ENCODE measurements around the gene CHAMP1. TPM values are rescaled to one million over a fixed set of nuclear protein-coding genes. Genes with fewer than 3 reads are reported as not detected.
A peak's percentile ranks its signal among the peaks of the same experiment; 100 is the strongest.

CHAMP1 gene
- 10 to 100 TPM; 15.6 to 32.1 (median 18.0) TPM for total RNA-seq

GRCh38 chr13:114314074-114314912, at the start of gene CHAMP1:
TSS of gene CHAMP1 (plus strand) at chr13:114314503. CDS start at chr13:114323843, 9,340 bp downstream.
- H3K4me3 ChIP-seq (replicated peaks in 1 of 3): peak within 1 kb of the TSS; percentile 51 to 91 (median 82)
- 0 to 1% methylated on average over 53 to 58 of the region's 107 CpGs for WGBS, 2 donors
- peaks cover 12 to 31% of the 10 kb centered on the region in 2 donors for H3K4me1 ChIP-seq
- intact Hi-C loops (cut with DNase I): no loop called here
- DNase-seq: peak; percentile 97
- no peaks in the 10 kb centered on the region for H3K9me3 ChIP-seq
- no peaks in the 10 kb centered on the region for H3K27me3 ChIP-seq
- H3K27ac ChIP-seq: peak within 1 kb of the TSS; percentile 83 to 94 (median 89)
- TF ChIP-seq POLR2A (IDR thresholded peaks at IDR 0.05) (peak; percentile 73 to 95), CTCF (IDR thresholded peaks at IDR 0.05) (no peak)
- H3K36me3 ChIP-seq: no peaks in the 10 kb centered on the region

DNA sequence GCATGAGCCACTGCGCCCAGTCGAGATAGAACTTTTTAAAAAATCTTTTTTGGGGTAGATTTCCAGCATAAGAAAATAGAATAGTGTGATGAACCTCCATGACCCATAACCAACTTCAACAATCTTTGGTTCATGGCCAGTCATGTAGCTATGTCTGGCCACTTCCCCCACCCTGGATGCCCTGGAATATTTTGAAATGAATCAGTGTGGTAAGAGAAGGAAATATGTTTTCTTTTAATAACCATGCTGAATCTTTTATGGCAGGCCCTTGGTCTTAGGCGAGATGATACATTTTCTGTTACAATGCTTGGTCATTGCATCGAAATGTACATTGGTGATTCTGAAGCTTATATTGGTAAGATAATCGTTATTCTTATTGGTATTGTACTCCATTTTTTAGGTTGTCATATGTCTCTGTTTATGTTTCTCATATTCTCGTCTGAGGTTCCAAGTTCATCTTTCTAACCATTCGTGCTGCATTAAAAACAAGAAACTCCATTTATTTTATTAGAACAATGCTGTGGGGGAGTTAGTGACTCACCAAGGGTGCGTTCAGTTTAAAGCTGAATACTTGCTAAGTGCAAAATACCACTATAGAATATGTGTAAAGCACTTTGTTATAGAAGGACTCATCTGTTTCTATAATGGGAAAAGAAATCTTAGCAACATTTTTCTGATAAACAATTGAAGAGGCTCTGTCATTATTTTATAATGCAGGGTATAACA, 49.3 kb upstream of the CHAMP1 start:
- Histone ChIP-seq H3K4me3 (replicated peaks in 1 of 3) (no peak overlapping the region), H3K27ac (no peak overlapping the region), H3K9me3 (no peaks in the 10 kb centered on the region), H3K27me3 (no peaks in the 10 kb centered on the region), H3K4me1 (peaks cover 10 to 13% of the 10 kb centered on the region in 2 donors), H3K36me3 (peaks cover 64 to 67% of the 10 kb centered on the region in 2 donors)
- 95% methylated on average over 8 of the region's 8 CpGs for WGBS, 2 donors
- TF ChIP-seq POLR2A (IDR thresholded peaks at IDR 0.05) (no peak), CTCF (IDR thresholded peaks at IDR 0.05) (no peak)
- intact Hi-C loops (cut with DNase I): no loop called here
- no peak for DNase-seq

GRCh38 chr13:114266241-114266640, 48.1 kb upstream of the CHAMP1 start:
- H3K9me3 ChIP-seq: no peaks in the 10 kb centered on the region
- H3K27me3 ChIP-seq: no peaks in the 10 kb centered on the region
- DNase-seq: no peak
- 93 to 98% methylated on average over 5 of the region's 5 CpGs for WGBS, 2 donors
- H3K4me3 ChIP-seq (replicated peaks in 1 of 3): no peak overlapping the region
- peaks cover 10 to 13% of the 10 kb centered on the region in 2 donors for H3K4me1 ChIP-seq
- no peak overlapping the region for H3K27ac ChIP-seq
- intact Hi-C loops (cut with DNase I): no loop called here
- H3K36me3 ChIP-seq: peaks cover 57% of the 10 kb centered on the region in 2 donors
- TF ChIP-seq POLR2A (IDR thresholded peaks at IDR 0.05) (no peak), CTCF (IDR thresholded peaks at IDR 0.05) (no peak)

GRCh38 chr13:114268344-114269280, 45.7 kb upstream of the CHAMP1 start:
- DNase-seq: no peak
- Histone ChIP-seq H3K4me1 (no peaks in the 10 kb centered on the region), H3K4me3 (replicated peaks in 1 of 3) (no peak overlapping the region), H3K9me3 (no peaks in the 10 kb centered on the region), H3K27me3 (no peaks in the 10 kb centered on the region), H3K27ac (no peak overlapping the region), H3K36me3 (peaks cover 59 to 65% of the 10 kb centered on the region in 2 donors)
- intact Hi-C loops (cut with DNase I): no loop called here
- TF ChIP-seq POLR2A (IDR thresholded peaks at IDR 0.05) (no peak), CTCF (IDR thresholded peaks at IDR 0.05) (no peak)
- 93 to 94% methylated on average over 6 of the region's 6 CpGs for WGBS, 2 donors
